ENCODE data around the gene RNASET2.
"Not testable (repeated sequence)": the region's sequence is repeated elsewhere in the genome, so short reads cannot be mapped to it uniquely, and the experiment has no call there.

RNASET2 gene

GRCh38 chr6:166927240-166927934, 29.0 kb downstream of the RNASET2 start:
- Histone ChIP-seq H3K27me3 (ENCODE audit: control insufficient read depth, insufficient read depth, low read length) (no peaks in the 10 kb centered on the region), H3K9me3 (ENCODE audit: control insufficient read depth, insufficient read depth, low read length) (no peaks in the 10 kb centered on the region), H3K36me3 (ENCODE audit: control insufficient read depth, insufficient read depth, low read length) (no peaks in the 10 kb centered on the region), H3K4me3 (ENCODE audit: low read depth, low read length) (no peak overlapping the region), H3K4me1 (ENCODE audit: control insufficient read depth, insufficient read depth, low read length) (no peaks in the 10 kb centered on the region), H3K27ac (ENCODE audit: low read depth, low read length) (no peak overlapping the region), H3K9ac (ENCODE audit: low read depth, low read length) (no peak overlapping the region)

- no peaks in the 10 kb centered on the region for H3K27me3 ChIP-seq (ENCODE audit: control insufficient read depth, insufficient read depth, low read length)
- H3K4me3 ChIP-seq (ENCODE audit: low read depth, low read length), result no peak overlapping the region
- H3K9ac ChIP-seq (ENCODE audit: low read depth, low read length), result no peak overlapping the region
- H3K36me3 ChIP-seq (ENCODE audit: control insufficient read depth, insufficient read depth, low read length), result no peaks in the 10 kb centered on the region
- no peaks in the 10 kb centered on the region for H3K9me3 ChIP-seq (ENCODE audit: control insufficient read depth, insufficient read depth, low read length)
- no peak overlapping the region for H3K27ac ChIP-seq (ENCODE audit: low read depth, low read length)
- H3K4me1 ChIP-seq (ENCODE audit: control insufficient read depth, insufficient read depth, low read length), result no peaks in the 10 kb centered on the region
Observed at GRCh38 chr6:166926748-166927147, 29.6 kb downstream of the RNASET2 start.

DNA sequence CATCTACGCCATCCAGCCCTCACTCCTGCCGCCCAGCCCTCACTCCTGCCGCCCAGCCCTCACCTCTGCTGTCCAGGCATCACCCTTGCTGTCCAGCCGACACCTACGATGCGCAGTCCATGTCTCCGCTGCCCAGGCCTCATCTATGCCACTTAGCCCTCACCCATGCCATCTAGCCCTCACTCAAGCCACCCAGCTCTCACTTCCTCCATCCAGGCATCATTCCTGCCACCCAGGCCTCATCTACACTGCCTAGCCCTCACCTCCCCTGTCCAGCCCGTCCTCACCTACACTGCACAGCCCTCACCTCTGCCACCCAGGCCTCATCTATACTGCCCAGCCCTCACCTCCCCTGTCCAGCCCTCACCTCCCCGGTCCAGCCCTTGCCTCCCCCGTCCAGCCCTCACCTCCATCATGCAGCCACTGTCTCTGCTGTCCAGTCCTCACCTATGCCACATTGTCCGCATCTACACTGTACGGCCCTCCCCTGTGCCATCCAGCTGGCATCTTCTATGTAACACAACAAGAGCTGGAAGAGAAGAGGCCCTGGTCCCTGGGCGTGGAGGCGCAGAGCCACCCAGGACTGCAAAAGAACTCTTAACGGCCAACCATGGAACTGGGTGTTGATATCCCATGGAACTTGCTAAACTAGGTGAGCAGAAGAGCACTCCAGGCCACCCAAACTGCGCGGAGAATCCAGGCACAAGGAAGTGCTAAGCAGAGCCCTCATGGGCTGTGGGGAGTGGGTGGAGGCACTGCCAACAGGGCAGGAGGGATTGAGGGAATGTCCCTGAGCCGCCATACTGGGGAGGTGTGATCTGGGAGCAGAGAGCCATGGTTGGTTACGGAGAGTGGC, 31.0 kb downstream of the RNASET2 start:
- H3K9ac ChIP-seq (ENCODE audit: low read depth, low read length), result no peak overlapping the region
- no peaks in the 10 kb centered on the region for H3K9me3 ChIP-seq (ENCODE audit: control insufficient read depth, insufficient read depth, low read length)
- no peaks in the 10 kb centered on the region for H3K27me3 ChIP-seq (ENCODE audit: control insufficient read depth, insufficient read depth, low read length)
- no peak overlapping the region for H3K27ac ChIP-seq (ENCODE audit: low read depth, low read length)
- no peaks in the 10 kb centered on the region for H3K4me1 ChIP-seq (ENCODE audit: control insufficient read depth, insufficient read depth, low read length)
- no peaks in the 10 kb centered on the region for H3K36me3 ChIP-seq (ENCODE audit: control insufficient read depth, insufficient read depth, low read length)
- H3K4me3 ChIP-seq (ENCODE audit: low read depth, low read length), result no peak overlapping the region

DNA sequence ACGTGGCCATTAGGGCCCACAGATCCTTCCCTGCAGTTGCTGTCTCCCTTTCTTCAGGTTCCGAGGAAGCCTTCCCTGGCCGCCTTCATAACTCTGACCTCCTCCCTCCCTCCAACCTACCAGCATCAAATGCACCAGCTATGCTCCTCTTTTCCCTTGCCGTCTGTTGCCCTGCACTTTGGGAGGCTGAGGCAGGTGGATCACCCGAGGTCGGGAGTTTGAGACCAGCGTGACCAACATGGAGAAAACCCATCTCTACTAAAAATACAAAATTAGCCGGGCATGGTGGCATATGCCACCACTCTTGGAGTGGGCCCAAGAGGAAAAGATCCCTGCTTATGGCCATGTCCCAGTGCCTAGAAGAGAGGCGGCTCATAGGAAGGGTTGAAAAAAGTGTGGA, 31.8 kb downstream of the RNASET2 start:
- Histone ChIP-seq H3K4me3 (ENCODE audit: low read depth, low read length) (no peak overlapping the region), H3K9me3 (ENCODE audit: control insufficient read depth, insufficient read depth, low read length) (no peaks in the 10 kb centered on the region), H3K9ac (ENCODE audit: low read depth, low read length) (no peak overlapping the region), H3K27me3 (ENCODE audit: control insufficient read depth, insufficient read depth, low read length) (no peaks in the 10 kb centered on the region), H3K36me3 (ENCODE audit: control insufficient read depth, insufficient read depth, low read length) (no peaks in the 10 kb centered on the region), H3K27ac (ENCODE audit: low read depth, low read length) (no peak overlapping the region), H3K4me1 (ENCODE audit: control insufficient read depth, insufficient read depth, low read length) (no peaks in the 10 kb centered on the region)

DNA sequence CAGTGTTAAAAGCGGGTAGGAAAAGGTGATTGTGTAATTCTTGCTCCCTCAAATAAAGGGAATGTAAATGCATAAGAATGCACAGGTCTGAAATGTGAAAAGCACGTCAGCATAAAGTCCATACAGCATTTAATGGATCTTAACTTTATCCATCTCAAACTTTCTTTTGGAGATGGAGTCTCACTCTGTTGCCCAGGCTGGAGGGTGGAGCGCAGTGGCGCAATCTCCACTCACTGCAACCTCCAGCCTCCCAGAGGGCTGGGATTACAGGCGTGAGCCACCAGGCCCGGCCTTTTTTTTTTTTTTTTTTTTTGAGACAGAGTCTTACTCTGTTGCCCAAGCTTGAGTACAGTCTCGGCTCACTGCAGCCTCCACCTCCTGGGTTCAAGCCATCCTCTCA, 33.4 kb downstream of the RNASET2 start:
- H3K4me3 ChIP-seq (ENCODE audit: low read depth, low read length), result no peak overlapping the region
- no peaks in the 10 kb centered on the region for H3K27me3 ChIP-seq (ENCODE audit: control insufficient read depth, insufficient read depth, low read length)
- no peaks in the 10 kb centered on the region for H3K9me3 ChIP-seq (ENCODE audit: control insufficient read depth, insufficient read depth, low read length)
- H3K27ac ChIP-seq (ENCODE audit: low read depth, low read length), result no peak overlapping the region
- no peak overlapping the region for H3K9ac ChIP-seq (ENCODE audit: low read depth, low read length)
- no peaks in the 10 kb centered on the region for H3K36me3 ChIP-seq (ENCODE audit: control insufficient read depth, insufficient read depth, low read length)
- no peaks in the 10 kb centered on the region for H3K4me1 ChIP-seq (ENCODE audit: control insufficient read depth, insufficient read depth, low read length)

DNA sequence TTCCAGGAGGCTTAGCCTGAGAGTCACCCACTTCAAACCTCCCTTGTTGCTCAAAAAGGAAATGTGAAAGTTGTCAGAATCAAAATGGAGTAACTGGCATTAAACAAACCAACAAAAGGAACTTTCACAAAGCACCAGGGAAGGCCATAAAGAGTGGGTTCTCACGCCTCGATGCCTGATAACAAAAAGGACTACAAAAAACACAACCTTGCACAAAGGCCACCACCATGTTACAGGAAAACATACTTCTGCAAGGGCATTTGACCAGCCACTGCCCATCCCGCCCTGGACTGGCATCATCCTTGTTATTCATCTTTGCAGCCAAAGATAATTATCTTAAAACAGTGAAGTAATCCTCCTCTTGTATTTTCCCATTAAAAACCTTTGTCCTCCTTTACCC, 34.8 kb downstream of the RNASET2 start:
- Histone ChIP-seq H3K27ac (ENCODE audit: low read depth, low read length) (no peak overlapping the region), H3K4me3 (ENCODE audit: low read depth, low read length) (no peak overlapping the region), H3K27me3 (ENCODE audit: control insufficient read depth, insufficient read depth, low read length) (no peaks in the 10 kb centered on the region), H3K9me3 (ENCODE audit: control insufficient read depth, insufficient read depth, low read length) (0 out of 2 replicates have a peak, but pooled peaks cover 6% of the 10 kb centered on the region), H3K4me1 (ENCODE audit: control insufficient read depth, insufficient read depth, low read length) (no peaks in the 10 kb centered on the region), H3K36me3 (ENCODE audit: control insufficient read depth, insufficient read depth, low read length) (no peaks in the 10 kb centered on the region), H3K9ac (ENCODE audit: low read depth, low read length) (no peak overlapping the region)

DNA sequence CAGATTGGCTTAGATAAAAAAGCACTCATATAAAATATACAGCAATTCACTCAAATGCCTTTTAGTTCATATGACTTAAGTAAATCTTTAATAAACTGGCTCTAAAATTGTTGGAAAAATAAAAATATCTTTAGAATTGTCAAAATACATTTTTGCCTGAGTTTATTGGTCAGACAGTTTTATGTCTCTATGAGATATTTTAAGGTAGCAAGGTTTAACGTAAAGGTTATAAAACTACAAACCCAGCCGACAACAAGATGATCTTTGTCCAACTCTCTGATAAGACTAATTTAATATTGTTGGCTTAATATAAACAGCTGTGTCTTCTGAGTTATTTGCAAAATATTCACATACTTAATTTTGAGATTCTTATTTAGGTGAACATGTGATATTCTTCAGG, 39.5 kb downstream of the RNASET2 start:
- Histone ChIP-seq H3K27me3 (ENCODE audit: control insufficient read depth, insufficient read depth, low read length) (no peaks in the 10 kb centered on the region), H3K4me1 (ENCODE audit: control insufficient read depth, insufficient read depth, low read length) (no peaks in the 10 kb centered on the region), H3K27ac (ENCODE audit: low read depth, low read length) (no peak overlapping the region), H3K9me3 (ENCODE audit: control insufficient read depth, insufficient read depth, low read length) (0 out of 2 replicates have a peak, but pooled peaks cover 7% of the 10 kb centered on the region), H3K4me3 (ENCODE audit: low read depth, low read length) (no peak overlapping the region), H3K9ac (ENCODE audit: low read depth, low read length) (no peak overlapping the region), H3K36me3 (ENCODE audit: control insufficient read depth, insufficient read depth, low read length) (no peaks in the 10 kb centered on the region)

GRCh38 chr6:166915484-166915883, 40.9 kb downstream of the RNASET2 start:
- H3K36me3 ChIP-seq (ENCODE audit: control insufficient read depth, insufficient read depth, low read length); H3K4me1 ChIP-seq (ENCODE audit: control insufficient read depth, insufficient read depth, low read length); H3K9me3 ChIP-seq (ENCODE audit: control insufficient read depth, insufficient read depth, low read length); H3K9ac ChIP-seq (ENCODE audit: low read depth, low read length); H3K4me3 ChIP-seq (ENCODE audit: low read depth, low read length); H3K27ac ChIP-seq (ENCODE audit: low read depth, low read length); H3K27me3 ChIP-seq (ENCODE audit: control insufficient read depth, insufficient read depth, low read length): not testable (repeated sequence)

GRCh38 chr6:166914952-166915351, 41.4 kb downstream of the RNASET2 start:
- H3K4me1 ChIP-seq (ENCODE audit: control insufficient read depth, insufficient read depth, low read length); H3K27ac ChIP-seq (ENCODE audit: low read depth, low read length); H3K27me3 ChIP-seq (ENCODE audit: control insufficient read depth, insufficient read depth, low read length); H3K9me3 ChIP-seq (ENCODE audit: control insufficient read depth, insufficient read depth, low read length); H3K9ac ChIP-seq (ENCODE audit: low read depth, low read length); H3K36me3 ChIP-seq (ENCODE audit: control insufficient read depth, insufficient read depth, low read length); H3K4me3 ChIP-seq (ENCODE audit: low read depth, low read length): not testable (repeated sequence)

DNA sequence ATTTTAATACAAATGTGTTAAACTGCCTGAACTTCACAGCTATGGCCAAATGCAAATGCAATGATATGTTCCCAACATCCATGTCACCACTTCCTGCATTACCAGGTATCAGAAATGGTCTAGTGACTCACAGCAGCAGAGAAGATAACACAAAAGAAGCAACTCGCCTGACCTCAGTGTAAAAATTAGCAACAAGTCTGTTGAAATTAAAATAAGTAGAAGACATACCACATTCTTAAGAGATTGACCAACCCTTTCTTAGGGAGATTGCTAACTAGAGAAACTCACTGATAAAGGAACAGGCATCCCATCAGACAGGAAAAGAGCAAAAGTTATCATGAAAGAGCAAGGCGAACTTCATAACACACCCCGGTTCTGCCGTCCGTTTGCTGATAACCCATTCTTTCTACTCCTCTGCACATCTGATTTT, 45.1 kb downstream of the RNASET2 start:
- Histone ChIP-seq H3K4me3 (ENCODE audit: low read depth, low read length) (no peak overlapping the region), H3K36me3 (ENCODE audit: control insufficient read depth, insufficient read depth, low read length) (no peaks in the 10 kb centered on the region), H3K27me3 (ENCODE audit: control insufficient read depth, insufficient read depth, low read length) (no peaks in the 10 kb centered on the region; the same call in 1 of the 2 replicates), H3K9ac (ENCODE audit: low read depth, low read length) (no peak overlapping the region), H3K27ac (ENCODE audit: low read depth, low read length) (no peak overlapping the region), H3K4me1 (ENCODE audit: control insufficient read depth, insufficient read depth, low read length) (no peaks in the 10 kb centered on the region), H3K9me3 (ENCODE audit: control insufficient read depth, insufficient read depth, low read length) (no peaks in the 10 kb centered on the region)

- Histone ChIP-seq H3K9ac (ENCODE audit: low read depth, low read length) (no peak overlapping the region), H3K4me1 (ENCODE audit: control insufficient read depth, insufficient read depth, low read length) (no peaks in the 10 kb centered on the region), H3K9me3 (ENCODE audit: control insufficient read depth, insufficient read depth, low read length) (no peaks in the 10 kb centered on the region), H3K27me3 (ENCODE audit: control insufficient read depth, insufficient read depth, low read length) (no peaks in the 10 kb centered on the region; the same call in 1 of the 2 replicates), H3K36me3 (ENCODE audit: control insufficient read depth, insufficient read depth, low read length) (no peaks in the 10 kb centered on the region), H3K27ac (ENCODE audit: low read depth, low read length) (no peak overlapping the region), H3K4me3 (ENCODE audit: low read depth, low read length) (no peak overlapping the region)
Observed at GRCh38 chr6:166910601-166911000, 45.7 kb downstream of the RNASET2 start.

Data from HUES48 (cell line).